ENCODE results near the gene DNAAF5.
"Not testable (repeated sequence)": the region's sequence is repeated elsewhere in the genome, so short reads cannot be mapped to it uniquely, and the experiment has no call there.

The DNAAF5 gene

DNA sequence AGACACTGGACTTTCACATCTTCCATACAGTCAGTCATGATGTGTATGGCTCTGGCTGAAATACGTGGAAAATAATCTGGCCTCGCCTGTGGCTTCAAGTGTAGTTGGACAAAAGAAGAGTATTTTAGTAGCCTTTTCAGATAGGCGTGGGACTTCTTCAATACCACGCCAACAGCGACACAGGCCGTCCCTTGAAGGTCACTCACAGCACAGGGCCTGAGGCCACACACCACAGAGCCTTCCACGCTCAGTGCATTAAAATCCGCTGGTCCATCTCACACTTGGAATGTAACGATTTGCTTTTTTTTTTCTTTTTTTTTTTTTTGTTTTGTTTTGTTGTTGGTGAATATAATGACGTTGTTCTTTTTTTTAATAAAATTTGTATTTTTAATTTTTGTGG is 54.0 kb downstream of the DNAAF5 start:
- DNase-seq (ENCODE audit: low read depth in 1 of 2, low spot score in 1 of 2), result no peak

DNA sequence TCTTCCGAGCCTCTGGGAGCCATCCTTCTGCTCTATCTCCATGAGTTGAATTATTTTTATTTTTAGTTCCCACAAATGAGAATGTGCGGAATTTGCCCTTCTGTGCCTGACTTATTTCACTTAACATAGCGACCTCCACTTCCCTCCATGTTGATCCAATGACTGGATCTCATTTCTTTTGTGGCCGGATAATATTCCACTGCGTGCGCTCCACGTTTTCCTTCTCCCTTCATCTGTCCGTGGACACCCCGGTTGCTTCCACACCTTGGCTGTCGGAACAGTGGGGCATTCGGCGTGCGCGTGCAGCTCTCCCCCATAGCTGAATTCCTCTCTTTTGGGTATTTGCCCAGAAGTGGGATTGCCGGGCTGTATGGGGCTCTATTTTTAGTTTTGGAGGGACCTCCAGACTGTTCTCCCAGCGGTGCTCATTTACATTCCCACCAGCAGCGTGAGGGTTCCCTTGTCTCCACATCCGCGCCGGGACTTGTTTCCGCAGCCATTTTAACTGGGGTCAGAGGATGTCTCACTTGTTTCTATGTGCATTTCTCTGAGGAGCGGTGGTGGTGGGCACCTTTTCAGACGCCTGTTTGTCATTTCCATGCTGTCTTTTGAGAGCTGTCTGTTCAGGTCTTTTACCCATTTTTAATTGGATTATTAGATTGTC is 54.8 kb downstream of the DNAAF5 start:
- DNase-seq (ENCODE audit: low read depth in 1 of 2, low spot score in 1 of 2), result no peak

DNA sequence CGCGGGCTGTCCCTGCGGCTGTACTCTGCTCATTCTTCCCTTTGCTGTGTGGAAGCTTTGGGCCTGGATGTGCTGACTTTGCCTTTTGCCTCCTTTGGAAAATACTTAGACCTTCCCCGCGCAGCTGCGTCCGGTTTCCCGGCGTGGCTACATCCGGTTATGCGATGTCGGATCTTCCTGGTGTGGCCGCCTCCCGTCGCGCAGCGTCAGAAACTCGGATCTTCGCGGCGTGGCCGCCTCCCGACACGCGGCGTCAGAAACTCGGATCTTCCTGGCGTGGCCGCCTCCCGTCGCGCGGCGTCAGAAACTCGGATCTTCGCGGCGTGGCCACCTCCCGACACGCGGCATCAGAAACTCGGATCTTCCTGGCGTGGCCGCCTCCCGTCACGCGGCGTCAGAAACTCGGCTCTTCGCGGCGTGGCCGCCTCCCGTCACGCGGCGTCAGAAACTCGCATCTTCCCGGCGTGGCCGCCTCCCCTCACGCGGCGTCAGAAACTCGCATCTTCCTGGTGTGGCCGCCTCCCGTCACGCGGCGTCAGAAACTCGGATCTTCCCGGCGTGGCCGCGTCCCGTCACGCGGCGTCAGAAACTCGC is 55.5 kb downstream of the DNAAF5 start:
- no peak for DNase-seq (ENCODE audit: low read depth in 1 of 2, low spot score in 1 of 2)

DNA sequence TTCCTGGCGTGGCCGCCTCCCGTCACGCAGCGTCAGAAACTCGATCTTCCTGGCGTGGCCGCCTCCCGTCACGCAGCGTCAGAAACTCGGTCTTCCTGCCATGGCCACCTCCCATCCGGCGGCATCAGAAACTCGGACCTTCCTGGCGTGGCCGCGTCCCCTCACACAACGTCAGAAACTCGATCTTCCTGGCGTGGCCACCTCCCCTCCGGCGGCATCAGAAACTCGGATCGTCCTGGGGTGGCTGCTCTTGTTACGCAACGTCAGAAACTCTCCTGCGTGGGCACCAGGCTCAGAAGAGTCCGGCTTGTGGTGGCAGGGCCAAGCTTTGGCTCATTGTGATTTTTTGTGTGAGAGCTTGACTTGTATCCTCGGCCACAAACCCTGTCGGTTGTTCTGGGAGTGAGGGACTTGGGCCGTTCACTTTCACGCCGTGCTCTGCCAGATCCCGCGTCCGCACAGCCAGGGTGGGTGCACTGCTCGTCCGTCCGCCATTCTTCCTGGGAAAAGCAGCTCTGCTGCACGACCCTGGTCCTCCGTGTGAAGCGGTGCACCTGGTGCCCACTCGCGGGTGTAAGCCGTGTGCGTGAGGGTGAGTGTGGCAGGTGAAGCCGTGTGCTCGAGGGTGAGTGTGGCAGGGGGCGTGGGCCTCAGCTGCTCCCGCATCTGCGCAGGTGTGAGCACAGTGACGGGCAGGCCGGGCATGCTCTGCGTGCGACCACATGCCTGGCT is 56.4 kb downstream of the DNAAF5 start:
- no peak for DNase-seq (ENCODE audit: low read depth in 1 of 2, low spot score in 1 of 2)

DNA sequence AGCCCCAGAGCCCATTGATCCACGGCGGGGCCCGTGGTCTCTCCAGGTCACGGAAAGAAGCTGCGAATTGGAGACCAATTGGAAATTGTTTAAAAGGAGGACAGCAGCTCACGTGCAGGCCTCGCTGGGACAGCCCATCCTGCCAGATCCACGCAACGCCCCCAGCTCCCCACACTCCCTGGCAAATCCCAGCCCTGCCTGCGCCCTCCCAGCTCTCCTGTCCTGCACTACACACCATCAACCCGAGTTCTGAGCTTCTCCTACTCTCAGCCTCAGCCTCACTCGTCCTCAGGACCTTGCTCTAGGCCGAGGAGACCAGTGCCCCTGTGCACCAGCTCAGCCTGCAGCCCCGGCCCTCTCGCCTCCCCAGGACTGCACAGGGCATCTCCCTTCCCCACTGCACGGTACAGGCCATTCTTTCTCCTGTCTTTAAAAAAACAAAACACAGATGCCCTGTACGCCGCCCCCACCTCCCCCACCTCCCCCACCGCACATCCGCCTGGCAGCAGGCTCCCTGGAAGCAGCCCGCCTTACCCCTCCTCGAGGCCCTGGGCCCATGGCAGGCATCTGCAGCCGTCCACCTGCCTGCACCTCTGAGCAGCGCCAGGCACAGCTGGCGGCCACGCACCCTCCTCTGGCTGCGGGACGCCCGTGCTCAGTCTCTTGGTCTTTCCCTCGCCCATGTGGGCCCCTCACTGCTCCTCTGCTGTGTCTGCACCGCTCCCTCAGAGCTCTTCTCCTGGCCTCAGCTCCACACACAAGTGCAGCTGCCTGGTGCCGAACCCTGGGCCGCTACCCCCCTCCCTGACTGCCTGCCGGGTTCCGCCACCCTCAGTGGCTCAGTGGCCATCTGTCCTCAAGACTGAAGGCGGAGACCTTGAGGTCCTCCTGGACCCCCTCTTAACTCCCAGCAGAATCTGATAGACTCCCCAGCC is 57.3 kb downstream of the DNAAF5 start:
- no peak for DNase-seq (ENCODE audit: low read depth in 1 of 2, low spot score in 1 of 2)

DNA sequence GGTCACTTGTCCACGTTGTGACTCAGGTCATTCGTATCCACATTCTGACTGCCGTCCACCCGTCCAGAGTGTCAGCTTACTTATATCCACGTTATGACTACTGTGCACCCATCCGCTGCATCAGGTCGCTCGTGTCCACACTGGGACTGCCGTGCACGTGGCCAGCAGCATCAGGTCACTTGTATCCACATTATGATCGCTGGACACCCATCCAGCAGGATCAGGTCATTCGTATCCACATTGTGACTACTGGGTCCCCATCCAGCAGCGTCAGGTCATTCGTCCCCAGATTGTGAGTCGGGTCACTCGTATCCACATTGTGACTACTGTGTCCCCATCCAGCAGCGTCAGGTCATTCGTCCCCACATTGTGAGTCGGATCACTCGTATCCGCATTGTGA is 58.5 kb downstream of the DNAAF5 start:
- no peak for DNase-seq (ENCODE audit: low read depth in 1 of 2, low spot score in 1 of 2)

DNA sequence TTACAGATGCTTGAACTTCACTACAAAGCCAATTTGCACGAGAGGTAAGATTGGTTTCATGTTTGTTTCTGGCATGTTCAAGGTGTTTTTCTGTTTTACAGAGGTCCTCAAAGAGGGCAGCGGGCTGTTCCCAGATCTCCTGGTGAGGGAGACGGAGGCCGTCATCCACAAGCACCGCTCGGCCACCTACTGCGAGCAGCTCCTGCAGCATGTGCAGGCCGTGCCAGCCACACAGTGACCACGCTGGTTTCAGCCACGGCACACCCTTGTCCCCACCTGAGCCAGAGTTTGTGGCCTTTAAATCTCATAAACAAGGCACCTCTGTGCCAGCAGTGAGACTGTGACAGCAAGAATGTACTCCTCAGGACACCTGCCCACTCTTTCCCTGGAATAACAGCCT is 58.9 kb downstream of the DNAAF5 start:
- DNase-seq (ENCODE audit: low read depth in 1 of 2, low spot score in 1 of 2), result no peak

DNA sequence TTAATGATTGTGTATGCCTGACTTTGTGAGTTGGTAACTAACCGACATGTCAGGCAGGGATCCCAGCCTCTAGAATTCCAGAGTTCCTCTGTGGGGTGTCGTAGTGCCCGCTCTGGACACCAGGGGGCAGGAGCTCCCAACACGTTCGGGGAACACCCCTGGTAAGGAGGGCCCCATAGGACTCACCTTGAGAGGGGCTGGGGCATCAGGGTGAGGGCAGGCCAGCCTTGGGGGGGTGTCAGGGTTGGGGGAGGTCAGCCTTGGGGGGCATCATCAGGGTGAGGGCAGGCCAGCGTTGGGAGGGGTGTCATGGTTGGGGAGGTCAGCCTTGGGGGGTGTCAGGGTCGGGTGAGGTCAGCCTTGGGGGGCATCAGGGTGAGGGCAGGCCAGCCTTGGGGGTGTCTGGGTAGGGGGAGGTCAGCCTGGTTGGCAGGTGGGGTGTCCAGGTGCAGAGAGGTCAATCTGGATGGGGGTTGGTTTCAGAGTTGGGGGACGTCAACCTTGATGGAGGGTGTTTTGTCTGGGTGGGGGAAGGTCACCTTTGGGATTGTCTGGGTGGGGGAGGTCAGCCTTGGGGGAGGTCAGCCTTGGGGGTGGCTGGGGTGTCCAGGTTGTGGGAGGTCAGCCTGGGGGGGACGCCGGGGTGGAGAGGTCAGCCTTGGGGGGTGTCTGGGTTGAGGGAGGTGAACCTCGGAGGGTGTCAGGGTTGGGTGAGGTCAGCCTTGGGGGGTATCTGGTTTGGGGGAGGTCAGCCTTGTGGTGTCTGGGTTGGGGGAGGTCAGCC is 60.2 kb downstream of the DNAAF5 start:
- peak; percentile 43 to 62 for DNase-seq (ENCODE audit: low read depth in 1 of 2, low spot score in 1 of 2)

DNA sequence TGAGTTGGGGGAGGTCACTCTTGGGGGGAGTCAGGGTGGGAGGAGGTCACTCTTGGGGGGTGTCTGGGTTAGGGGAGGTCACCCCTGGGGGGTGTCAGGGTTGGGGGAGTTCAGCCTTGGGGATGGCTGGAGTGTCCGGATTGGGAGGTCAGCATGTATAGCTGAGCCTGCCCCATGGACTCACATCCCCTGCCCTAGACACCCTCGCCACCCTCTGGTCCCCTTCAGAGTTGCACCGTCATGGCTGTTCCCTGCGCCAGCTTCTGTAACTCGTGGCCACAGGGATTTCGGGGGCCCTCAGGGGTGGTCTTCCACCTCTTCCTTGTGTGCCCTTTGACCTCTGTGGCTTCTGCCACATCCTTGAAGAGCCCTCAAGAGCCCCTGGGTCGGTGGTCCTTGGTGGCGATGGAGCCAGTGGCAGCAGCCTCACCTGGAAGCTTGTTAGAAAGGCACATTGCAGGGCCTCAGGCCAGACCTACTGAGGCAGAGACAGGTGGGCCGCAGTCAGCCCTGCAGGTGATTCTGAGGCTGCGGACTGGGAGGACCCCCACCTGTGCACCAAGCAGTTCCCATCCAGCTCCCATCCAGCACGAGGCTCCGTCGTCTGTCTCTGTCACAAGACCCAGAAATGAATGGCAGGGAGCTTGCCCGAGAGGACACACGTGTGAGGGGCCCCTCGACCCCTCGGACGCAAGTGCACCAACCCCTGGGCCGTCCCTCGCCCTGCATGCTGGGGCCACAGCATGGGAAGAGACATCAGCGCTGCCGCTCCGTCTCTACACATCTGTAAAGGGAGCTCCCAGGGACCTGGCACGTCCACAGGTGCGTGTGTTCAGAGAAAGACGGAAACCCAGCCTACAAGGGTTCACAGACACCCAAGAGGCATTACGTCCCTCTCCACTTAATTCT is 61.1 kb downstream of the DNAAF5 start:
- DNase-seq (ENCODE audit: low read depth in 1 of 2, low spot score in 1 of 2), result no peak

DNA sequence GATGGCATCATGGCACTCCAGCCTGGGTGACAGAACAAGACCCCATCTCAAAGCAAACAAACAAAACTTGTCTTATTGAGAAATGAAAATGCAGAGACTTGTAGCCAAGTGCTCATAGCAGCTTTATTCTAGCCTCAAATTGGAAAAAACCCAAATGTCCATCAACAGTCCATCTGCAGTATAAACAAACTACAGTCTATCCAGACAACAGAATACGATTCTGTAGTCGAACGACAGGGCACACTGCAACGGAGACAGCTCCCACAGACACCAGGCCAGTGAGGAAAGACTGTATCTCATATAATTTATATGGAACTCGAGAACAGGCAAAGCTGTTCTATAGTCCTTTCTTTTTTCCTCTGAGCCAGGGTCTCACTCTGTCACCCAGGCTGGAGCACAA is 65.0 kb downstream of the DNAAF5 start:
- no peak for DNase-seq (ENCODE audit: low read depth in 1 of 2, low spot score in 1 of 2)

DNA sequence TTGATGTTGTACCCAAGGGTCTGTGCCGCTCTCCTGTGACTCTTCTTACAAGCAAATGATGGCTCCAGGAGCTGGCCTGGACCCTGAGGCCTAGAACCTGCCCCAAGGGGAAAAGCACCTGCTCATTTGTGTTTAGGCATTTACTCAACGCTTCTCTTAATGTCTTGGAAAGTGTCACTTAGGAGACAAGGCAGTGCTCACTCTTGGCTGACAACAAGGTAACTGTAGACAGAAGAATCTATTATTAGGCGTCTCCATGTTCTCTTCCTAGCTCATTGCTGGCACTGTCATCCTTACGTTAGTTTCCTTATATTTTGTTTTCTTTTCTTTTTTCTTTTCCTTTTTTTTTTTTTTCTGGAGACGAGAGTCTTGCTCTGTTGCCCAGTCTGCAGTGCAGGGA is 67.7 kb downstream of the DNAAF5 start:
- DNase-seq (ENCODE audit: low read depth in 1 of 2, low spot score in 1 of 2), result no peak

DNA sequence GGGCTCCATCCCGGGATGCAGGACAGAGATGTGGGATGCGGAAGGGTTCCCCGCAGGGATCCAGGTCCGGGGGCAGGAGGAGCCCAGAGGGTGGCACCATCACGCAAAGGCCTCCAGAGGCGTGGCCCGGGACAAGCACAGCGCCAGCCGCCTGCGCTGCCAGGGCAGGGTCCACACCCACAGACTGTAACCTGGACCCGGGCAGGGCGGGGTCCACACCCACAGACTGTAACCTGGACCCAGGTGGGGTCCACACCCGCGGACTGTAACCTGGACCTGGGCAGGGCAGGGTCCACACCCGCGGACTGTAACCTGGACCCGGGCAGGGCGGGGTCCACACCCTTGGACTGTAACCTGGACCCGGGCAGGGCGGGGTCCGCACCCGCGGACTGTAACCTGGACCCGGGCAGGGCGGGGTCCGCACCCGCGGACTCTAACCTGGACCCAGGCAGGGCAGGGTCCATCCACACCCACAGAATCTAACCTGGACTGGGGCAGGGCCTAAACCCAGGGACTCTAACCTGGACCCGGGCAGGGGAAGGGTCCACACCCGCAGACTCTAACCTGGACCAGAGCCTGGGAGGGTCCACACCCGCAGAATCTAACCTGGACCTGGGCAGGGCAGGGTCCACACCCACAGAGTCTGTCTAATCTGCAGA is 68.3 kb downstream of the DNAAF5 start:
- DNase-seq (ENCODE audit: low read depth in 1 of 2, low spot score in 1 of 2), result no peak

DNA sequence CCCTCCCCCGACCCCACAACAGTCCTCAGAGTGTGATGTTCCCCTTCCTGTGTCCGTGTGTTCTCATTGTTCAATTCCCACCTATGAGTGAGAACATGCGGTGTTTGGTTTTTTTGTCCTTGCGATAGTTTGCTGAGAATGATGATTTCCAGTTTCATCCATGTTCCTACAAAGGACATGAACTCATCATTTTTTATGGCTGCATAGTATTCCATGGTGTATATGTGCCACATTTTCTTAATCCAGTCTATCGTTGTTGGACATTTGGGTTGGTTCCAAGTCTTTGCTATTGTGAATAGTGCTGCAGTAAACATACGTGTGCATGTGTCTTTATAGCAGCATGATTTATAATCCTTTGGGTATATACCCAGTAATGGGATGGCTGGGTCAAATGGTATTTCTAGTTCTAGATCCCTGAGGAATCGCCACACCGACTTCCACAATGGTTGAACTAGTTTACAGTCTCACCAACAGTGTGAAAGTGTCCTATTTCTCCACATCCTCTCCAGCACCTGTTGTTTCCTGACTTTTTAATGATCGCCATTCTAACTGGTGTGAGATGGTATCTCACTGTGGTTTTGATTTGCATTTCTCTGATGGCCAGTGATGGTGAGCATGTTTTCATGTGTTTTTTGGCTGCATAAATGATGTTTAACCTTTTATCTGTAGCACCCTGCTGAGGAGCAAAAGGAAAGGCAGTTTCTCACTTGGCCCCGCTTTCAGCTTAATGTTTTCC is 70.1 kb downstream of the DNAAF5 start:
- not testable (repeated sequence) for DNase-seq (ENCODE audit: low read depth in 1 of 2, low spot score in 1 of 2)

DNA sequence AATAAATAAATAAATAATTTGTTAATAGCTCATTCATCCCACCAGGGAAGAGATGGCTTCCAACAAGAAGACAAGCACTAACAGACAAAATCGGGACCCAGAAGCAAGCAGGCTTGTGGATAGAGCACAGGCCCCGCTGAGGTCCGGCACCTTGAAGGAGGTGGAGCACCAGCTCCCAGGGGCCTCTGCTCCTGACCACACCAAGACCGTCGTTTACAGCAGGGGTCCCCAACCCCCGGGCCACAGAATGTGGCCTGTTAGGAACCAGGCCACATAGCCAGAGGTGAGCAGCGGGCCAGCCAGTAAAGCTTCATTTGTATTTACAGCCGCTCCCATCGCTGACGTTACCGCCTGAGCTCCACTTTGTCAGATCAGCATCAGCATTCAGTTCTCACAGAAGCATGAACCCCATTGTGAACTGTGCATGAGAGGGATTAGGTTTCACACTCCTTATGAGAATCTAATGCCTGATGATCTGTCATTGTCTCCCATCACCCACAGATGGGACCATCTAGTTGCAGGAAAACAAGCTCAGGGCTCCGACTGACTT is 72.5 kb downstream of the DNAAF5 start:
- DNase-seq (ENCODE audit: low read depth in 1 of 2, low spot score in 1 of 2), result no peak

DNA sequence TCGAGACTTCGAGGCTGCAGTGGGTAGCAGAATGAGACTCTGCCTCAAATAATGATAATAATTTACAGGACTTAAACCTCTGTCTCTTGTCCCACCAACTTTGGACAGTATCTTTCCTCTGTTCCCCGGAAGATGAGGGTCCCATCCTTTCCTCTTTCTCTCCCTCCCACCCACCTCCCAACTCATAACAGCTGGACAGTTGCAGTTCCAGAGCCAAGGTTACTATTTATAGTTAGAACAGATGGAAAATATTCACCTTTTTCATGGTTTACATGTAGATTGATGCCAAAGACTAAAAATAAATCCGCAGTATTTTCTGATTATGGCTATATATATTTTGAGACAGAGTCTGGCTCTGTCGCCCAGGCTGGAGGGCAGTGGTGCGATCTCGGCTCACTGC is 74.2 kb downstream of the DNAAF5 start:
- DNase-seq (ENCODE audit: low read depth in 1 of 2, low spot score in 1 of 2), result no peak

DNA sequence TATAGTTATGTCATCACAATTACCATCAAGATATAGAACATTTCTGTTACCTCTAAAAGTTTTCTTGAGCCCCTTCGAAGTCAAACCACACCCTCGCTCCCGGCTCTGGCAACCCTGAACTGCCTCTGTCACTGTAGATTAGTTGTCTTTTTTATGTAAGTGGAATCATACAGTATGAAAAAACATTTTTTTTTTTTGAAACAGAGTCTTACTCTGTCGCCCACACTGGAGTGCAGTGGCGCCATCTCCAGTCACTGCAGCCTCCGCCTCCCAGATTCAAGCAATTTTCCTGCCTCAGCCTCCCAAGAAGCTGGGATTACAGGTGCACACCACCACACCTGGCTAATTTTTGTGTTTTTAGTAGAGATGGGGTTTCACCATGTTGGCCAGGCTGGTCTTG is 74.9 kb downstream of the DNAAF5 start:
- not testable (repeated sequence) for DNase-seq (ENCODE audit: low read depth in 1 of 2, low spot score in 1 of 2)

DNA sequence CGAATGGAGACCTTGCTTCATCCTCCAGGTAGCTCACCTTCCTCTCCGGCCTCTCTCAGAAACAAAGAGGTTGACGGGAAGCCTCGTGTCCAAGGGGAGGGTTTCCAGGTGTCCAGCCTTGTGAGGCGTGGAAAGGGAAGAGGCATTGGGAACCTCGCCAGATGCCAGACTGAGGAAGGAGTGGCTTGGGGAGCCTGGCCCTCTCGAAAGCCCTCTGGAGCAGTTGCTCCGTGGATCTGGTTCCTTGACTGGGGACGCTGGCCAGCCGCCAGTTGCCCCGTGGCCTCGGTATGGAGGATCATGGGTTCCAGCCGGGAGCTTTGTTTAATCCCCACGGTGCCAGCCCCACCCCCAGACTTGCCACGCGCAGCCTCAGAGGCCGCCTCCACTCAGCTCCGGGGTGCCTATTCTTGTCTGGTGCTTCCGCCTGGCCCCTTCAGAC is 75.5 kb downstream of the DNAAF5 start:
- no peak for DNase-seq (ENCODE audit: low read depth in 1 of 2, low spot score in 1 of 2)
